HL-60/S4 (cell line): ENCODE measurements around the gene ORMDL2.

ENCODE experiments used
- in situ Hi-C: fragments of 300-500 bp; cut with MboI; formaldehyde crosslinking; loops from 2 replicates; pipeline ENCODE4 v1.14.3; 2022; ENCODE audit warnings: low sequenced_read_pairs

The ORMDL2 gene

GRCh38 chr12:55817345-55818139 is at the start of gene ORMDL2, which contains the start of gene SARNP:
ORMDL2 (plus strand) TSS chr12:55818041; CDS start chr12:55819000, 959 bp downstream.
SARNP (minus strand) TSS chr12:55817724; CDS start chr12:55817701, 23 bp downstream.
- in situ Hi-C loops: no loop called here

GRCh38 chr12:55771736-55772135 is 46.1 kb upstream of the ORMDL2 start:
- in situ Hi-C loops: no loop called here

- in situ Hi-C loops: no loop called here
Measured at GRCh38 chr12:55777856-55778255, 40.0 kb upstream of the ORMDL2 start.

- in situ Hi-C loops: no loop called here
Measured at GRCh38 chr12:55780685-55781084, 37.2 kb upstream of the ORMDL2 start.

GRCh38 chr12:55788546-55788945 is 29.3 kb upstream of the ORMDL2 start:
- in situ Hi-C loops: no loop called here

- in situ Hi-C loops: no loop called here
Measured at GRCh38 chr12:55789171-55789570, 28.7 kb upstream of the ORMDL2 start.

- in situ Hi-C loops: no loop called here
Measured at GRCh38 chr12:55789893-55790292, 27.9 kb upstream of the ORMDL2 start.

GRCh38 chr12:55795950-55796349 is 21.9 kb upstream of the ORMDL2 start:
- in situ Hi-C loops: no loop called here

- in situ Hi-C loops: no loop called here
Measured at GRCh38 chr12:55797068-55797467, 20.8 kb upstream of the ORMDL2 start.

- in situ Hi-C loops: no loop called here
Measured at GRCh38 chr12:55797550-55797949, 20.3 kb upstream of the ORMDL2 start.

GRCh38 chr12:55806982-55807381 is 10.9 kb upstream of the ORMDL2 start:
- in situ Hi-C loops: no loop called here

- in situ Hi-C loops: no loop called here
Measured at GRCh38 chr12:55809274-55809673, 8.6 kb upstream of the ORMDL2 start.

GRCh38 chr12:55812088-55812487 is 5.8 kb upstream of the ORMDL2 start:
- in situ Hi-C loops: no loop called here

- in situ Hi-C loops: no loop called here
Measured at GRCh38 chr12:55814257-55814656, 3.6 kb upstream of the ORMDL2 start.

GRCh38 chr12:55815473-55815872 is 2.4 kb upstream of the ORMDL2 start:
- in situ Hi-C loops: no loop called here

GRCh38 chr12:55816881-55817344 is 928 bp upstream of the ORMDL2 start:
- in situ Hi-C loops: no loop called here

GRCh38 chr12:55818140-55818728 is 393 bp downstream of the ORMDL2 start:
- in situ Hi-C loops: no loop called here

- in situ Hi-C loops: no loop called here
Measured at GRCh38 chr12:55818886-55819285, 1.0 kb downstream of the ORMDL2 start.

- in situ Hi-C loops: no loop called here
Measured at GRCh38 chr12:55820679-55821078, 2.8 kb downstream of the ORMDL2 start.

GRCh38 chr12:55822228-55822627 is 4.4 kb downstream of the ORMDL2 start:
- in situ Hi-C loops: no loop called here

GRCh38 chr12:55823419-55823818 is 5.6 kb downstream of the ORMDL2 start:
- in situ Hi-C loops: no loop called here

- in situ Hi-C loops: no loop called here
Measured at GRCh38 chr12:55824726-55825125, 6.9 kb downstream of the ORMDL2 start.
